Stimulated activated CD8-positive, alpha-beta memory T cell treated with anti-CD3 and anti-CD28 coated beads, Interleukin-2, amount 100 ng/mL, for 1 hour (primary cell): ENCODE results near the gene SGMS1.
"Not testable (repeated sequence)": the region's sequence is repeated elsewhere in the genome, so short reads cannot be mapped to it uniquely, and the experiment has no call there.

ENCODE experiments used
- DNase-seq, 2 donors: peaks; one replicate each; pipeline ENCODE4 v3.0.0-alpha.2; 2020; ENCODE audit warnings: low read depth in 2 of 2

SGMS1 gene

GRCh38 chr10:50538555-50539398 lies 85.0 kb downstream of the SGMS1 start:
- DNase-seq, result no peak

GRCh38 chr10:50536617-50537240 lies 87.0 kb downstream of the SGMS1 start:
- no peak for DNase-seq

GRCh38 chr10:50534748-50535376 lies 88.9 kb downstream of the SGMS1 start:
- DNase-seq, result not testable (repeated sequence)

- no peak for DNase-seq
Measured at GRCh38 chr10:50533296-50533695, 90.5 kb downstream of the SGMS1 start.

GRCh38 chr10:50531388-50532077 lies 92.2 kb downstream of the SGMS1 start:
- no peak for DNase-seq

- no peak for DNase-seq
Measured at GRCh38 chr10:50529660-50530059, 94.1 kb downstream of the SGMS1 start.

DNA sequence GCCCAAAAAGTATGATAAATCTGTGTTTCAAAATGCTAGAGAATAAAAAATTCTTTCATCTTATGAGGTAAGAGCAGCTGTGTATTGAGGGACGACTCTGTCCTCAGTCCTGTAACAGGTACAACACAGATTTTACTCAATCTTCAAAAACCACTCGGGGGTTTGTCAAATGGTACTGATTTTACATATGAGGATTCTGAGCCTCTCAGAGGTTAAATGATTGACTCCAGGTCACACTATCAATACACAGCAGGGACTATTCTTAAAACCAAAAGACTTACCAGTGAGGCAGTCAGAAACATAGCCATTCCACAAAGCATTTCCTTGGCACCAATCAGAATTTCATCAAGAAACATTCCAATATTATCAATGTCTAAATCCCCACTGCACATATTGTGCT lies 95.5 kb downstream of the SGMS1 start:
- DNase-seq, result no peak

DNA sequence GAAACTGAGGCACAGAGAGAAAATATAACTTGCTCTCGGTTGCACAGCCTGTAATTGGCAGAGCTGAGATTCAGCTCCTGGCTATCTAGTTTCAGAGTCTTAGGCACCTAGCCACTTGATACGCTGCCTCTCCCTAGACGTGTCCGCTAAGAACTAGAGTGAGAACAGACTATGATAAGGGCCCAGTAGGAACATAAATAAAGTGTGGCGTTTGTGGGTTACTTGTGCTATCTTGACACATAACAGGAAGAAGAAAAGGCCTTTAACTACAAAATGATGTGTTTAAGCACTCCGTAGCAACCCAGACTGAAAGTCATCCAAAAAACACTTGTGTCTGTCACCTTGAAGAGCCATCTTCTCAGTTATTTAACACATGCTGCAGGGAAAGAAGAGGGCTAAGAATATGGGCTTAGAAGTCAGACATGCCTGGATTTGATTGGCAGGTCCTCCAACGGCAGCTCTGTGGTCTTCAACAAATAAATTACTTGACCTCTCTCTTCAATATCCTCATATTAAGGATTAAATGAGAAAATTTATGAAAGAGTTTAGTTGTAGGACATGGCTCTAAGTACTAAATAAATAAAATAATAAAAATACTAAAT lies 96.2 kb downstream of the SGMS1 start:
- no peak for DNase-seq

- DNase-seq, result no peak
Measured at GRCh38 chr10:50526185-50526584, 97.6 kb downstream of the SGMS1 start.

- DNase-seq, result no peak
Measured at GRCh38 chr10:50523357-50523756, 100.4 kb downstream of the SGMS1 start.

DNA sequence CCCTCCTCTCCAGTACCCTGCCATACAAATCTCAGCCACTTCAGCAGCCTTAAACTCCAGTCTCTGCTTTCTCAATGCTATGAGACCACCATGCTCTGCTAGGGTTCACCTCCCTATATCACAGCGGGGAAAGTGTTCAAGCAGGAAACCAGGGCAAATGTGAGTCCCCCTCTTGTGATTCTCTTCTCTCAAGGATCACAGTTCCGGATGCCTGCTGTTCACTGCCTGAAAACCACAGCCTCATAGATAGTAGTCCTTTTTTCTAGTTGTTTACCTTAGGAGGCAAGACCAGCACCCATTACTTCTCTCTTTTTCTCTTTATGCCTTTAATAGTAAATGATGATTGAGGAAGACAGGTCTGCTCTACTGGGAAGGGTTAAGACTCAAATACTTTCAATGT lies 100.8 kb downstream of the SGMS1 start:
- no peak for DNase-seq

GRCh38 chr10:50520115-50520514 lies 103.6 kb downstream of the SGMS1 start:
- DNase-seq, result no peak

- no peak for DNase-seq
Measured at GRCh38 chr10:50517626-50518025, 106.1 kb downstream of the SGMS1 start.

DNA sequence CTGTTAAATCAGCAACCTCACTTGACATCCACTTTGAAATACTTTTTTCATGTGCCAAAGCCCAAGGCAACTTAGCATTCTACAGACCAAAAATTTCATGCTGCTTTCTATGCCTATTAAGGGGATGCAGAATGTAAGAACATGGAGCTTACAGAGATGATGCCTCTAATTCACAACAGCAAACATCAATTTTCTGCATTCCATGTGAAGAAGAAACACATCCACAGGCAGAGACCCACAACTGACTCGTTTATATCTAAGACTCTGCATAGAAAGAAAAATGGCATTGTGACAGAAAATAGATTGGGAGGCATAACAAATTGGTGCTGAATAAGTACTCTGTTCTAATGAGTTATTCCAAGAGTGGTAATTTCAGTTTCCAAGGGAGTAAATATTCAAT lies 107.6 kb downstream of the SGMS1 start:
- DNase-seq, result no peak

- DNase-seq, result no peak
Measured at GRCh38 chr10:50515420-50515819, 108.3 kb downstream of the SGMS1 start.

- no peak for DNase-seq
Measured at GRCh38 chr10:50514995-50515394, 108.8 kb downstream of the SGMS1 start.

GRCh38 chr10:50513956-50514355 lies 109.8 kb downstream of the SGMS1 start:
- DNase-seq, result no peak

DNA sequence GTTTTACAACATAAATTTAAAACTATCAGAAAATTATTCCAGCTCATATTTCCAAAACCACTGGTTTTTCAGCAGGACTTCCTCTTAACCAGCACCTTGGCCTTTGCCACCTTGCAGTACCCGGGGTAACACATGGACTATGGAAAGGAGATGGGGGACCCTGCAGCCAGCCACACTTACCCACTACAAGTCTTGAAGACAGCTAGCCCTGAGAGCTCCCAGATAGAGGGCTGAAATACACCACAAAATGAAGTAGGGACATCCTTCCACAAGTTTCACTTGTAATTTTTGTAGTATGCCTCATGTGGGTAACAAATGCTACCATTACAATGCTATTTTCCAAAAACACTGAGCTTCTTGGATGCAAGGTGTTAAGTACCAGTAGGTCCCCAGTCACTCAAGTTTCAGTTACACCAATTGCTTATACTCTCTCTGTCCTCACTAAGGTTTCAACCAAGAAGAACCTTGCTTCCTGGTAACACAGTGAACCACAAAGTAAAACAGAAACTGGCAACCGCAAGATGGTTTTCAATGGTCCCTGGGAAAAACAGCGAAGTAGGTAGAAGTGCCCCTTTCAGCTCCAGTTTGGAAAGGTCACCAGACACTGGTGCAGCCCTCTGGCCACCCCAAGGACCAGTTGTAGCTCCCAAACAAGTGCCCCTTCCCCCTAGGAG lies 110.9 kb downstream of the SGMS1 start:
- DNase-seq, result no peak

DNA sequence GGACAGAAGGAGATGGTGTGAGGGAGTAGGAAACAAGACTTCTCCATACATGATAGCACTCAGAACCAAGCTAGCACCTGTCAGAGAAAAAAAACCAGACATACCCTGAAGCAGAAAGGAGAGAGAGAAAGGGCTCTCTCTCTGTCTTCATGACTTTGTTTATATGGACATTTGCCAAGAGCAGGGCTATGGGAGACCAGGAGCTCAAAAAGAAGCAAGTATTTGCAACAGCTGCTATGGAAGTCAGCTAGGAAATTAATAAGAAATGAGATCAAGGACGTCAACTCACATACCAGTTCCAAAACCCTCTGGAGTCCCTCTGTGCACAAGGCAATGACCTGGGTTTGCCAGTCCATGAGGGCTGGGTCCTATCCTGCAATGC lies 111.6 kb downstream of the SGMS1 start:
- DNase-seq, result no peak

GRCh38 chr10:50511492-50512213 lies 112.1 kb downstream of the SGMS1 start:
- no peak for DNase-seq
